ENCODE results near the gene PGAM5. TPM values are rescaled to one million over a fixed set of nuclear protein-coding genes. Genes with fewer than 3 reads are reported as not detected.

PGAM5 gene
- total RNA-seq, 4 donors from 2014 or later: 22.9 to 50.7 (median 33.2) TPM

DNA sequence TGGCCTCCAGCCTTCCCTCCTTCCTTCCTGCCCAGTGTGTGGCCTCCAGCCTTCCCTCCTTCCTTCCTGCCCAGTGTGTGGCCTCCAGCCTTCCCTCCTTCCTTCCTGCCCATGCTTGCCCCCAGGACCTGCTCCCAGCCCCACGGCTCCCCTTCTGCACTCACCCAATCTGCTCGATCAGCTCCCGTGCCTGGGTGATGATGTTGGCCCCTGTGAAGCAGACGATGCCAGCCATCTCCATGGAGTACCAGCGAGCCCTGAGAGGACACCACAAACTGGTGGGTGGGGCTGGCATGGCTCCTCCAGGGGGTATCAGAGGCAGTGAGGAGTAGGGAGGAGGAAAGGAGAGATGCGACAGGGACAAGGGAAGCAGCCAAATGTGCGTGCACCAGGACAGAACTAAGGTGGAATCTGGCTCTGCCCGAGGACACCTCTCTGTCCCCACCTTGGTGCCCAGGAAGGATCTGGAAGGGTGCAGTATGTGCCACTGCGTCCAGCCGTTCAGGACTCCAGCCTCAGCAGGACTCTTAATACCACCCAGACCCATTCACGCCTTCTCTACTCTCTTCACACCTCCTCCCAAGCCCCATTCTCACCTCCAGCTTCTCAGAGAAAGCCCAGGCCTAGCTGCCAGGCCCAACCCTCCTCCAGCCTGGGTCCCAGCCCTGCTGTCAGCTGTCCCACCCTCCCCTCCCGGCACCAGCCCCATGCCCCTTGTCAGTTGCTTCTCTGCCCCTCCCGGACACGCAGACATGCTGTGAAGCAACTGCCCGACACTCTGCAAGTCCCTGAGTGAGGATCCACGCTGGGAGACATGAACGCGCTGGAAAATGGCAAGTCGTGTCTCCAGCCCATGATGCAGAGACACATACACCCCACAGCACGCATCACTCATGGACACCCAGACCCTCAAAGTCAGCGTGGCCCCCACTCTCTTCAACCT lies 46.2 kb upstream of the PGAM5 start:
- no peak for DNase-seq (ENCODE audit: low spot score in 2 of 2)
- no peak overlapping the region for H3K4me3 ChIP-seq
- WGBS, 2 donors: 91 to 92% methylated on average over 21 of the region's 21 CpGs
- TF ChIP-seq EP300 (IDR thresholded peaks at IDR 0.05): no peak
- no peak for TF ChIP-seq CTCF (IDR thresholded peaks at IDR 0.05)
- TF ChIP-seq POLR2A (IDR thresholded peaks at IDR 0.05): no peak
- H3K4me1 ChIP-seq: no peaks in the 10 kb centered on the region
- H3K27me3 ChIP-seq: no peaks in the 10 kb centered on the region
- no peaks in the 10 kb centered on the region for H3K9me3 ChIP-seq
- H3K36me3 ChIP-seq: peaks cover 2 to 100% (median 24%) of the 10 kb centered on the region in 3 donors
- no peak overlapping the region for H3K27ac ChIP-seq

- TF ChIP-seq EP300 (IDR thresholded peaks at IDR 0.05): no peak
- TF ChIP-seq POLR2A (IDR thresholded peaks at IDR 0.05): no peak
- no peak for TF ChIP-seq CTCF (IDR thresholded peaks at IDR 0.05)
- Histone ChIP-seq H3K4me1 (no peaks in the 10 kb centered on the region), H3K27me3 (no peaks in the 10 kb centered on the region), H3K9me3 (no peaks in the 10 kb centered on the region), H3K36me3 (peaks cover 0 to 100% (median 24%) of the 10 kb centered on the region in 3 donors), H3K4me3 (no peak overlapping the region), H3K27ac (no peak overlapping the region)
- 97 to 98% methylated on average over 13 of the region's 13 CpGs for WGBS, 2 donors
- DNase-seq (ENCODE audit: low spot score in 2 of 2): no peak
Observed at GRCh38 chr12:132665149-132665491, 45.5 kb upstream of the PGAM5 start.

- Histone ChIP-seq H3K36me3 (peaks cover 0 to 100% (median 24%) of the 10 kb centered on the region in 3 donors), H3K4me1 (no peaks in the 10 kb centered on the region), H3K9me3 (no peaks in the 10 kb centered on the region), H3K27me3 (no peaks in the 10 kb centered on the region), H3K4me3 (no peak overlapping the region), H3K27ac (no peak overlapping the region)
- WGBS, 2 donors: 93 to 95% methylated on average over 6 of the region's 6 CpGs
- TF ChIP-seq CTCF (IDR thresholded peaks at IDR 0.05): no peak
- TF ChIP-seq EP300 (IDR thresholded peaks at IDR 0.05): no peak
- no peak for TF ChIP-seq POLR2A (IDR thresholded peaks at IDR 0.05)
- no peak for DNase-seq (ENCODE audit: low spot score in 2 of 2)
Observed at GRCh38 chr12:132665794-132666193, 44.8 kb upstream of the PGAM5 start.

- no peaks in the 10 kb centered on the region for H3K4me1 ChIP-seq
- H3K36me3 ChIP-seq: peaks cover 0 to 98% (median 18%) of the 10 kb centered on the region in 3 donors
- no peak for DNase-seq (ENCODE audit: low spot score in 2 of 2)
Observed at GRCh38 chr12:132668191-132669088, 42.2 kb upstream of the PGAM5 start.

More at GRCh38 chr12:132668191-132669088, 42.2 kb upstream of the PGAM5 start:
- TF ChIP-seq EP300 (IDR thresholded peaks at IDR 0.05) (no peak), CTCF (IDR thresholded peaks at IDR 0.05) (no peak), POLR2A (IDR thresholded peaks at IDR 0.05) (no peak)
- Histone ChIP-seq H3K4me3 (no peak overlapping the region), H3K27me3 (no peaks in the 10 kb centered on the region), H3K9me3 (no peaks in the 10 kb centered on the region), H3K27ac (no peak overlapping the region)
- 93 to 96% methylated on average over 30 of the region's 30 CpGs for WGBS, 2 donors
